Measurements from ENCODE around the gene TPPP3.
"Not testable (repeated sequence)": the region's sequence is repeated elsewhere in the genome, so short reads cannot be mapped to it uniquely, and the experiment has no call there.

GRCh38 chr16:67376012-67376411 is 17.3 kb downstream of the TPPP3 start:
- not testable (repeated sequence) for TF ChIP-seq CTCF (conservative IDR thresholded peaks at IDR 0.05); EZH2 (IDR thresholded peaks at IDR 0.05; ENCODE audit: low read depth)

Measured in PC-9 (cell line).